Endothelial cell of umbilical vein (primary cell): ENCODE results near the gene SPATA33.
"Not testable (repeated sequence)": the region's sequence is repeated elsewhere in the genome, so short reads cannot be mapped to it uniquely, and the experiment has no call there.

Experiments
- TF ChIP-seq, protein P1 (sequence below), 2 donors: IDR thresholded peaks; 1 replicate in 1 of 2; 2 replicates in 1 of 2; pipeline ENCODE4 v1.5.1; 2011; ENCODE audit warnings: low read length in 2 of 2, mild to moderate bottlenecking in 2 of 2, moderate library complexity in 2 of 2, control low read depth in 1 of 2, inconsistent platforms in 1 of 2, low read depth in 1 of 2; ENCODE audit not compliant: insufficient read depth in 1 of 2; ENCODE audit errors: extremely low read depth in 1 of 2
- TF ChIP-seq, protein P2 (sequence below): IDR thresholded peaks from 2 replicates; pipeline ENCODE4 v1.6.1; 2011; ENCODE audit not compliant: insufficient read depth, insufficient read length

DNA sequence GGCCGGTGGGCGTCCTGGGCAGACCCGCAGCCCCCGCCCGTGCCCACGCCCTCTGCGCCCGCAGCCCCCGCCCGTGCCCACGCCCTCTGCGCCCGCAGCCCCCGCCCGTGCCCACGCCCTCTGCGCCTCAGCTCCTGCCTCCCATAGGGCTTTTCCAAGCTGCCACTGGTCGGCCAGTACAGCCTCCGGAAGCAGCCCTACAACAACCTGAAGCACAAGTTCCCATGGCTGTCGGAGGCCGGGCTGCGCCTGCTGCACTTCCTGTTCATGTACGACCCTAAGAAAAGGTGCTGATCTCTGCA is 37.1 kb downstream of the SPATA33 start:
- TF ChIP-seq, protein P1, sequence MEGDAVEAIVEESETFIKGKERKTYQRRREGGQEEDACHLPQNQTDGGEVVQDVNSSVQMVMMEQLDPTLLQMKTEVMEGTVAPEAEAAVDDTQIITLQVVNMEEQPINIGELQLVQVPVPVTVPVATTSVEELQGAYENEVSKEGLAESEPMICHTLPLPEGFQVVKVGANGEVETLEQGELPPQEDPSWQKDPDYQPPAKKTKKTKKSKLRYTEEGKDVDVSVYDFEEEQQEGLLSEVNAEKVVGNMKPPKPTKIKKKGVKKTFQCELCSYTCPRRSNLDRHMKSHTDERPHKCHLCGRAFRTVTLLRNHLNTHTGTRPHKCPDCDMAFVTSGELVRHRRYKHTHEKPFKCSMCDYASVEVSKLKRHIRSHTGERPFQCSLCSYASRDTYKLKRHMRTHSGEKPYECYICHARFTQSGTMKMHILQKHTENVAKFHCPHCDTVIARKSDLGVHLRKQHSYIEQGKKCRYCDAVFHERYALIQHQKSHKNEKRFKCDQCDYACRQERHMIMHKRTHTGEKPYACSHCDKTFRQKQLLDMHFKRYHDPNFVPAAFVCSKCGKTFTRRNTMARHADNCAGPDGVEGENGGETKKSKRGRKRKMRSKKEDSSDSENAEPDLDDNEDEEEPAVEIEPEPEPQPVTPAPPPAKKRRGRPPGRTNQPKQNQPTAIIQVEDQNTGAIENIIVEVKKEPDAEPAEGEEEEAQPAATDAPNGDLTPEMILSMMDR (IDR thresholded peaks at IDR 0.05; ENCODE audit: extremely low read depth in 1 of 2, insufficient read depth in 1 of 2, low read depth in 1 of 2, low read length in 2 of 2): not testable (repeated sequence)
- TF ChIP-seq, protein P2, sequence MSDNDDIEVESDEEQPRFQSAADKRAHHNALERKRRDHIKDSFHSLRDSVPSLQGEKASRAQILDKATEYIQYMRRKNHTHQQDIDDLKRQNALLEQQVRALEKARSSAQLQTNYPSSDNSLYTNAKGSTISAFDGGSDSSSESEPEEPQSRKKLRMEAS: not testable (repeated sequence)
